A549 (cell line): ENCODE results near the gene GNG7. TPM values are rescaled to one million over a fixed set of nuclear protein-coding genes. Genes with fewer than 3 reads are reported as not detected.
A peak's percentile ranks its signal among the peaks of the same experiment; 100 is the strongest.
"Not testable (repeated sequence)": the region's sequence is repeated elsewhere in the genome, so short reads cannot be mapped to it uniquely, and the experiment has no call there.

Experiments
- ATAC-seq, 2 experiments: fragments of 200-7000 bp in 1 of 2; fragments of >200 bp in 1 of 2; cut with Nextera tagmentation in 1 of 2; cut with Tn5 transposase in 1 of 2; 3 replicates each; pipeline versions ENCODE4 v1.8.0 to v1.9.1; 2018 to 2020; ENCODE audit warnings: mild to moderate bottlenecking in 1 of 2, moderate library complexity in 1 of 2
- CTCF ChIA-PET: fragments of 300-600 bp; sonication (Branson Sonifier 250); formaldehyde crosslinking; extraction: SDS; loops from one replicate; lab custom pipeline; 2021; ENCODE audit warnings: antibody characterized with exemption, inconsistent platforms; lab: Yijun Ruan, JAX
- POLR2A ChIA-PET: fragments of 350-600 bp; formaldehyde crosslinking; extraction: SDS; loops from one replicate; lab custom pipeline; 2021; ENCODE audit warnings: antibody characterized with exemption, inconsistent platforms; lab: Yijun Ruan, JAX
- DNase-seq, 2 experiments: peaks; one replicate each; pipeline versions ENCODE4 v3.0.0 to v3.0.0-alpha.2; 2011 to 2016; ENCODE audit warnings: low read depth in 1 of 2, low spot score in 1 of 2
- FAIRE-seq: peaks from 2 replicates; lab custom pipeline; 2011; peaks lifted over from hg19 to GRCh38; lab: Jason Lieb, UNC
- H3K27ac ChIP-seq, 2 experiments: fragments of >200 bp; sonication (Bioruptor Twin); formaldehyde crosslinking; 3 replicates each; pipeline ENCODE4 v1.5.1; 2016 to 2017
- H3K4me1 ChIP-seq: fragments of >200 bp; sonication (Bioruptor Twin); formaldehyde crosslinking; 3 replicates; pipeline ENCODE4 v1.6.1; 2016
- H3K4me2 ChIP-seq: fragments of >200 bp; sonication (Bioruptor Twin); formaldehyde crosslinking; 3 replicates; pipeline ENCODE4 v1.6.1; 2016
- H3K4me3 ChIP-seq: fragments of >200 bp; sonication (Bioruptor Twin); formaldehyde crosslinking; 3 replicates; pipeline ENCODE4 v1.5.1; 2016
- H3K9me3 ChIP-seq: fragments of >200 bp; sonication (Bioruptor Twin); formaldehyde crosslinking; 3 replicates; pipeline ENCODE4 v1.6.1; 2016
- ATOH8 ChIP-seq: fragments of 250-450 bp; sonication (Bioruptor Pico); IDR thresholded peaks from 2 replicates; pipeline ENCODE4 v1.5.0; 2020; ENCODE audit warnings: low read depth, mild to moderate bottlenecking, moderate library complexity
- BHLHE40 ChIP-seq: IDR thresholded peaks from 2 replicates; pipeline ENCODE4 v1.6.1; 2012; ENCODE audit warnings: low read depth, low read length, inconsistent platforms
- CBX8 ChIP-seq: fragments of 200-600 bp; sonication (generic); IDR thresholded peaks from 2 replicates; pipeline ENCODE4 v1.6.1; 2016
- CEBPB ChIP-seq, 2 experiments: fragments of >200 bp in 1 of 2; sonication (Bioruptor Twin) in 1 of 2; formaldehyde crosslinking in 1 of 2; IDR thresholded peaks; 2 replicates each; pipeline ENCODE4 v1.6.1; 2012 to 2016
- EHF ChIP-seq: fragments of 250-450 bp; sonication (Bioruptor Pico); IDR thresholded peaks from 2 replicates; pipeline ENCODE4 v1.5.0; 2020; ENCODE audit warnings: mild to moderate bottlenecking
- EHMT2 ChIP-seq: fragments of 200-600 bp; sonication (generic); IDR thresholded peaks from 2 replicates; pipeline ENCODE4 v1.6.1; 2016; ENCODE audit warnings: antibody characterized with exemption, low read depth, mild to moderate bottlenecking, moderate library complexity
- ESRRA ChIP-seq: fragments of 150-350 bp; IDR thresholded peaks from 2 replicates; pipeline ENCODE4 v1.6.1; 2014; ENCODE audit warnings: mild to moderate bottlenecking, low read length, borderline replicate concordance
- FOSL2 ChIP-seq, 2 experiments: fragments of 450-650 bp in 1 of 2; fragments of >200 bp in 1 of 2; sonication (Bioruptor Twin) in 1 of 2; formaldehyde crosslinking; IDR thresholded peaks; 2 replicates each; pipeline versions ENCODE4 v1.5.0 to v1.6.1; 2016 to 2020; ENCODE audit warnings: mild to moderate bottlenecking in 1 of 2, moderate library complexity in 1 of 2
- GATA3 ChIP-seq: IDR thresholded peaks from 2 replicates; pipeline ENCODE4 v1.6.1; 2012; ENCODE audit warnings: borderline replicate concordance
- HOXA7 ChIP-seq: fragments of 250-450 bp; sonication (Bioruptor Pico); IDR thresholded peaks from 2 replicates; pipeline ENCODE4 v1.5.0; 2020; ENCODE audit warnings: mild to moderate bottlenecking, moderate library complexity
- HOXB13 ChIP-seq: fragments of 250-450 bp; sonication (Bioruptor Pico); IDR thresholded peaks from 2 replicates; pipeline ENCODE4 v1.5.0; 2020; ENCODE audit warnings: low read depth, mild to moderate bottlenecking, moderate library complexity
- HOXB5 ChIP-seq: fragments of 250-450 bp; sonication (Bioruptor Pico); IDR thresholded peaks from 2 replicates; pipeline ENCODE4 v1.5.0; 2020; ENCODE audit warnings: mild to moderate bottlenecking, moderate library complexity
- JUN ChIP-seq, 2 experiments: fragments of >200 bp; sonication (Bioruptor Twin); formaldehyde crosslinking; IDR thresholded peaks; 2 replicates in 1 of 2; 3 replicates in 1 of 2; pipeline ENCODE4 v1.6.1; 2016 to 2017
- KDM1A ChIP-seq: fragments of 200-600 bp; sonication (generic); IDR thresholded peaks from 2 replicates; pipeline ENCODE4 v1.6.1; 2016; ENCODE audit warnings: low read depth, mild to moderate bottlenecking
- KDM5A ChIP-seq: fragments of 200-600 bp; sonication (generic); IDR thresholded peaks from 2 replicates; pipeline ENCODE4 v1.6.1; 2016; ENCODE audit warnings: antibody characterized with exemption, mild to moderate bottlenecking
- MAFK ChIP-seq: fragments of 450-650 bp; IDR thresholded peaks from 2 replicates; pipeline ENCODE4 v1.6.1; 2014; ENCODE audit not compliant: partially characterized antibody
- MAZ ChIP-seq: fragments of 150-350 bp; IDR thresholded peaks from 2 replicates; pipeline ENCODE4 v1.6.1; 2014; ENCODE audit warnings: antibody characterized with exemption, low read depth, low read length, borderline replicate concordance
- MYC ChIP-seq: IDR thresholded peaks from 2 replicates; pipeline ENCODE4 v1.6.1; 2012; ENCODE audit warnings: mild to moderate bottlenecking, inconsistent platforms, low read length, improper control_type of control experiment, borderline replicate concordance
- NPAS2 ChIP-seq: fragments of 250-450 bp; sonication (Bioruptor Pico); IDR thresholded peaks from 2 replicates; pipeline ENCODE4 v1.8.0; 2022; ENCODE audit warnings: mild to moderate bottlenecking, moderate library complexity, borderline replicate concordance
- PBX3 ChIP-seq: IDR thresholded peaks from 2 replicates; pipeline ENCODE4 v1.6.1; 2012
- RARB ChIP-seq: fragments of 250-450 bp; sonication (Bioruptor Pico); IDR thresholded peaks from 2 replicates; pipeline ENCODE4 v1.8.0; 2021; ENCODE audit warnings: mild to moderate bottlenecking, moderate library complexity
- RCOR1 ChIP-seq: fragments of 150-350 bp; IDR thresholded peaks from 2 replicates; pipeline ENCODE4 v1.6.1; 2014; ENCODE audit warnings: antibody characterized with exemption, low read length, low read depth
- RFX5 ChIP-seq: fragments of 450-650 bp; IDR thresholded peaks from 2 replicates; pipeline ENCODE4 v1.7.1; 2014; ENCODE audit warnings: antibody characterized with exemption, mild to moderate bottlenecking, moderate library complexity
- SREBF2 ChIP-seq: fragments of 450-650 bp; IDR thresholded peaks from 2 replicates; pipeline ENCODE4 v1.6.1; 2014; ENCODE audit warnings: mild to moderate bottlenecking, moderate library complexity
- TFCP2L1 ChIP-seq: fragments of 250-450 bp; sonication (Bioruptor Pico); IDR thresholded peaks from 2 replicates; pipeline ENCODE4 v1.5.0; 2021; ENCODE audit warnings: mild to moderate bottlenecking
- TP53 ChIP-seq: fragments of 250-450 bp; sonication (Bioruptor Pico); IDR thresholded peaks from 2 replicates; pipeline ENCODE4 v1.5.0; 2021; ENCODE audit warnings: mild to moderate bottlenecking, moderate library complexity
- USF2 ChIP-seq: fragments of 450-650 bp; IDR thresholded peaks from 2 replicates; pipeline ENCODE4 v1.6.1; 2014; ENCODE audit warnings: antibody characterized with exemption
- ZC3H11A ChIP-seq: fragments of 450-650 bp; IDR thresholded peaks from 2 replicates; pipeline ENCODE4 v1.6.1; 2014; ENCODE audit warnings: antibody characterized with exemption, mild to moderate bottlenecking
- WGBS: methylation state at CpG from one replicate; pipeline ENCODE4 v1.1.6; 2017; ENCODE audit errors: missing lambda C conversion rate; 5-methylcytosine and 5-hydroxymethylcytosine counted together
- polyA plus RNA-seq, 4 experiments: library from polyadenylated mRNA; depleted of rRNA in 3 of 4; stranded (reverse); fragments of >200 nt; fragmentation: RNase III in 1 of 4; extraction: RNeasy Plus Mini Kit Qiagen cat#74134 plus additional on column Dnase treatment in 1 of 4; gene quantifications; 2 replicates in 3 of 4; 3 replicates in 1 of 4; pipeline ENCODE4 v1.2.3, GENCODE V29; 2011 to 2017
- TF ChIP-seq, protein P1 (sequence below): fragments of >200 bp; sonication (Bioruptor Twin); formaldehyde crosslinking; IDR thresholded peaks from 3 replicates; pipeline ENCODE4 v1.6.1; 2016
- TF ChIP-seq, protein P2 (sequence below): IDR thresholded peaks from 2 replicates; pipeline ENCODE4 v1.6.1; 2012
- TF ChIP-seq, protein P3 (sequence below): fragments of >200 bp; sonication (Bioruptor Twin); formaldehyde crosslinking; IDR thresholded peaks from 2 replicates; pipeline ENCODE4 v1.6.1; 2016
- TF ChIP-seq, protein P4 (sequence below): fragments of 150-350 bp; IDR thresholded peaks from 2 replicates; pipeline ENCODE4 v1.6.1; 2014; ENCODE audit warnings: low read depth, mild to moderate bottlenecking, low read length
- TF ChIP-seq, protein P5 (sequence below): fragments of 200-600 bp; sonication (generic); IDR thresholded peaks from 2 replicates; pipeline ENCODE4 v1.6.1; 2016; ENCODE audit warnings: antibody characterized with exemption, mild to moderate bottlenecking, moderate library complexity

The GNG7 gene
- polyA plus RNA-seq, 2 of the 4 experiments (the other 2 are of a cell fraction): 0.06 to 0.08 TPM

GRCh38 chr19:2507109-2507508, 195.4 kb downstream of the GNG7 start (continued):
- TF ChIP-seq, protein P1, sequence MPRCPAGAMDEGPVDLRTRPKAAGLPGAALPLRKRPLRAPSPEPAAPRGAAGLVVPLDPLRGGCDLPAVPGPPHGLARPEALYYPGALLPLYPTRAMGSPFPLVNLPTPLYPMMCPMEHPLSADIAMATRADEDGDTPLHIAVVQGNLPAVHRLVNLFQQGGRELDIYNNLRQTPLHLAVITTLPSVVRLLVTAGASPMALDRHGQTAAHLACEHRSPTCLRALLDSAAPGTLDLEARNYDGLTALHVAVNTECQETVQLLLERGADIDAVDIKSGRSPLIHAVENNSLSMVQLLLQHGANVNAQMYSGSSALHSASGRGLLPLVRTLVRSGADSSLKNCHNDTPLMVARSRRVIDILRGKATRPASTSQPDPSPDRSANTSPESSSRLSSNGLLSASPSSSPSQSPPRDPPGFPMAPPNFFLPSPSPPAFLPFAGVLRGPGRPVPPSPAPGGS: 0 out of 3 replicates have a peak, but pooled peaks have one; percentile 17
- TF ChIP-seq ZC3H11A: no peak
- TF ChIP-seq CBX8: no peak
- TF ChIP-seq ESRRA: no peak
- peak; percentile 13 to 79; a peak in 2 of 4 replicates for TF ChIP-seq CEBPB (IDR thresholded peaks at IDR 0.05)
- TF ChIP-seq RFX5: no peak
- TF ChIP-seq ATOH8 (CRISPR knock-in tag): no peak
- no peak for TF ChIP-seq KDM1A
- TF ChIP-seq USF2: no peak
- TF ChIP-seq HOXB13 (CRISPR knock-in tag): no peak
- no peak for TF ChIP-seq PBX3
- no peak for TF ChIP-seq RARB (CRISPR knock-in tag)
- no peak for TF ChIP-seq TFCP2L1 (CRISPR knock-in tag)
- TF ChIP-seq, protein P2, sequence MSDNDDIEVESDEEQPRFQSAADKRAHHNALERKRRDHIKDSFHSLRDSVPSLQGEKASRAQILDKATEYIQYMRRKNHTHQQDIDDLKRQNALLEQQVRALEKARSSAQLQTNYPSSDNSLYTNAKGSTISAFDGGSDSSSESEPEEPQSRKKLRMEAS: peak; percentile 60
- TF ChIP-seq MAZ: no peak
- TF ChIP-seq, protein P3, sequence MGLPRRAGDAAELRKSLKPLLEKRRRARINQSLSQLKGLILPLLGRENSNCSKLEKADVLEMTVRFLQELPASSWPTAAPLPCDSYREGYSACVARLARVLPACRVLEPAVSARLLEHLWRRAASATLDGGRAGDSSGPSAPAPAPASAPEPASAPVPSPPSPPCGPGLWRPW: no peak
- no peak for TF ChIP-seq MAFK
- no peak for TF ChIP-seq TP53 (CRISPR knock-in tag)
- no peak for TF ChIP-seq EHMT2
- no peak for TF ChIP-seq SREBF2
- no peak for TF ChIP-seq NPAS2 (CRISPR knock-in tag)
- TF ChIP-seq FOSL2 (IDR thresholded peaks at IDR 0.05): no peak
- peak; percentile 55 for TF ChIP-seq FOSL2 (CRISPR knock-in tag; IDR thresholded peaks at IDR 0.05)
- TF ChIP-seq, protein P4, sequence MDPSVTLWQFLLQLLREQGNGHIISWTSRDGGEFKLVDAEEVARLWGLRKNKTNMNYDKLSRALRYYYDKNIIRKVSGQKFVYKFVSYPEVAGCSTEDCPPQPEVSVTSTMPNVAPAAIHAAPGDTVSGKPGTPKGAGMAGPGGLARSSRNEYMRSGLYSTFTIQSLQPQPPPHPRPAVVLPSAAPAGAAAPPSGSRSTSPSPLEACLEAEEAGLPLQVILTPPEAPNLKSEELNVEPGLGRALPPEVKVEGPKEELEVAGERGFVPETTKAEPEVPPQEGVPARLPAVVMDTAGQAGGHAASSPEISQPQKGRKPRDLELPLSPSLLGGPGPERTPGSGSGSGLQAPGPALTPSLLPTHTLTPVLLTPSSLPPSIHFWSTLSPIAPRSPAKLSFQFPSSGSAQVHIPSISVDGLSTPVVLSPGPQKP: no peak
- no peak for TF ChIP-seq HOXA7 (CRISPR knock-in tag)
- TF ChIP-seq KDM5A: no peak
- peak; percentile 47; the same call in 1 of the 2 replicates for TF ChIP-seq HOXB5
- peak in 1 of 2 experiments; percentile 44; a peak in 2 of 5 replicates for TF ChIP-seq JUN (IDR thresholded peaks at IDR 0.05)
- TF ChIP-seq BHLHE40: no peak
- TF ChIP-seq, protein P5, sequence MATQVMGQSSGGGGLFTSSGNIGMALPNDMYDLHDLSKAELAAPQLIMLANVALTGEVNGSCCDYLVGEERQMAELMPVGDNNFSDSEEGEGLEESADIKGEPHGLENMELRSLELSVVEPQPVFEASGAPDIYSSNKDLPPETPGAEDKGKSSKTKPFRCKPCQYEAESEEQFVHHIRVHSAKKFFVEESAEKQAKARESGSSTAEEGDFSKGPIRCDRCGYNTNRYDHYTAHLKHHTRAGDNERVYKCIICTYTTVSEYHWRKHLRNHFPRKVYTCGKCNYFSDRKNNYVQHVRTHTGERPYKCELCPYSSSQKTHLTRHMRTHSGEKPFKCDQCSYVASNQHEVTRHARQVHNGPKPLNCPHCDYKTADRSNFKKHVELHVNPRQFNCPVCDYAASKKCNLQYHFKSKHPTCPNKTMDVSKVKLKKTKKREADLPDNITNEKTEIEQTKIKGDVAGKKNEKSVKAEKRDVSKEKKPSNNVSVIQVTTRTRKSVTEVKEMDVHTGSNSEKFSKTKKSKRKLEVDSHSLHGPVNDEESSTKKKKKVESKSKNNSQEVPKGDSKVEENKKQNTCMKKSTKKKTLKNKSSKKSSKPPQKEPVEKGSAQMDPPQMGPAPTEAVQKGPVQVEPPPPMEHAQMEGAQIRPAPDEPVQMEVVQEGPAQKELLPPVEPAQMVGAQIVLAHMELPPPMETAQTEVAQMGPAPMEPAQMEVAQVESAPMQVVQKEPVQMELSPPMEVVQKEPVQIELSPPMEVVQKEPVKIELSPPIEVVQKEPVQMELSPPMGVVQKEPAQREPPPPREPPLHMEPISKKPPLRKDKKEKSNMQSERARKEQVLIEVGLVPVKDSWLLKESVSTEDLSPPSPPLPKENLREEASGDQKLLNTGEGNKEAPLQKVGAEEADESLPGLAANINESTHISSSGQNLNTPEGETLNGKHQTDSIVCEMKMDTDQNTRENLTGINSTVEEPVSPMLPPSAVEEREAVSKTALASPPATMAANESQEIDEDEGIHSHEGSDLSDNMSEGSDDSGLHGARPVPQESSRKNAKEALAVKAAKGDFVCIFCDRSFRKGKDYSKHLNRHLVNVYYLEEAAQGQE: no peak
- no peak for TF ChIP-seq RCOR1
- TF ChIP-seq EHF: 0 out of 2 replicates have a peak, but pooled peaks have one; percentile 25
- no peak for TF ChIP-seq MYC
- peak; percentile 57; the same call in 1 of the 2 replicates for TF ChIP-seq GATA3
- TF ChIP-seq, all 56 proteins: peak for 10

DNA sequence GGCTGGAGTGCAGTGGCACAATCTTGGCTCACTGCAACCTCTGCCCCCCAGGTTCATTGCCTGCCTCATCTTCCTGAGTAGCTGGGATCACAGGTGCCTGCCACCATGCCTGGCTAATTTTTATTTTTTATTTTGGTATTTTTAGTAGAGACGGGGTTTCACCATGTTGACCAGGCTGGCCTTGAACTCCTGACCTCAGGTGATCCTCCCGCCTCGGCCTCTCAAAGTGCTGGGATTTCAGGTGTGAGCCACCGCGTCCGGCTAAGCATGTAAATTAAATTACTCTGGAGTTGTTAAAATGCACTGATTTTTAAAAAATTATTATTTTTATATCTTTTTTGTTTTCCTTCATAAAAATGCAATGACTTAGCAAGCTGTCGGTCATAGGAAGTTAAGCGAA, 195.8 kb downstream of the GNG7 start:
- not testable (repeated sequence) for DNase-seq, FAIRE-seq, ATAC-seq, H3K9me3 ChIP-seq
- H3K4me2 ChIP-seq: peak overlapping the region; percentile 77
- H3K4me1 ChIP-seq: peaks cover 30% of the 10 kb centered on the region
- 0 out of 3 replicates have a peak overlapping the region, but pooled peaks have one; percentile 10 for H3K4me3 ChIP-seq
- ChIA-PET POLR2A (interaction anchor here (1.7 kb wide), 1 partner anchor 30 kb away, joined by 21 read pairs; the partner anchor contains the start of gene GADD45B), CTCF (interaction anchor here (0.9 to 1.4 kb wide), 2 partner anchors 30 to 33 kb away, joined by 3 to 5 read pairs; partner anchors contain the start of gene GADD45B)
- WGBS: 72% methylated on average over 8 of the region's 8 CpGs
- peak overlapping the region; percentile 78 to 87 for H3K27ac ChIP-seq
